ENCODE measurements around the gene ZMYM3. TPM values are rescaled to one million over a fixed set of nuclear protein-coding genes. Genes with fewer than 3 reads are reported as not detected.

ZMYM3 gene
- total RNA-seq, 1 donor from 2014 or later: 14.2 TPM

GRCh38 chrX:71253253-71254091, 468 bp downstream of the ZMYM3 start:
- peak; percentile 33 for DNase-seq (ENCODE audit: low spot score)

GRCh38 chrX:71252221-71252620, 1.7 kb downstream of the ZMYM3 start:
- DNase-seq (ENCODE audit: low spot score): no peak

GRCh38 chrX:71251466-71251973, 2.4 kb downstream of the ZMYM3 start:
- no peak for DNase-seq (ENCODE audit: low spot score)

- no peak for DNase-seq (ENCODE audit: low spot score)
Observed at GRCh38 chrX:71250841-71251240, 3.1 kb downstream of the ZMYM3 start.

- DNase-seq (ENCODE audit: low spot score): no peak
Observed at GRCh38 chrX:71245159-71245558, 8.8 kb downstream of the ZMYM3 start.

GRCh38 chrX:71244359-71245128, 9.4 kb downstream of the ZMYM3 start:
- no peak for DNase-seq (ENCODE audit: low spot score)

- DNase-seq (ENCODE audit: low spot score): no peak
Observed at GRCh38 chrX:71241301-71241700, 12.6 kb downstream of the ZMYM3 start.

GRCh38 chrX:71239781-71240180, 14.2 kb downstream of the ZMYM3 start:
- DNase-seq (ENCODE audit: low spot score): no peak

- no peak for DNase-seq (ENCODE audit: low spot score)
Observed at GRCh38 chrX:71236836-71237235, 17.1 kb downstream of the ZMYM3 start.

GRCh38 chrX:71235482-71235881, 18.5 kb downstream of the ZMYM3 start:
- DNase-seq (ENCODE audit: low spot score): no peak

- DNase-seq (ENCODE audit: low spot score): no peak
Observed at GRCh38 chrX:71228063-71228642, 25.8 kb downstream of the ZMYM3 start.

- DNase-seq (ENCODE audit: low spot score): no peak
Observed at GRCh38 chrX:71227370-71228062, 26.4 kb downstream of the ZMYM3 start.

GRCh38 chrX:71225676-71226075, 28.3 kb downstream of the ZMYM3 start:
- no peak for DNase-seq (ENCODE audit: low spot score)

- DNase-seq (ENCODE audit: low spot score): no peak
Observed at GRCh38 chrX:71225009-71225408, 28.9 kb downstream of the ZMYM3 start.

- DNase-seq (ENCODE audit: low spot score): no peak
Observed at GRCh38 chrX:71224098-71224708, 29.7 kb downstream of the ZMYM3 start.

- no peak for DNase-seq (ENCODE audit: low spot score)
Observed at GRCh38 chrX:71222929-71223328, 31.0 kb downstream of the ZMYM3 start, which contains the start of gene GJB1. TSS of gene GJB1 (plus strand) at chrX:71223224. CDS start at chrX:71223708, 484 bp downstream.

- DNase-seq (ENCODE audit: low spot score): no peak
Observed at GRCh38 chrX:71221145-71221544, 32.8 kb downstream of the ZMYM3 start.

- no peak for DNase-seq (ENCODE audit: low spot score)
Observed at GRCh38 chrX:71217298-71217697, 36.6 kb downstream of the ZMYM3 start.

GRCh38 chrX:71216485-71216884, 37.5 kb downstream of the ZMYM3 start:
- DNase-seq (ENCODE audit: low spot score): no peak

GRCh38 chrX:71215338-71215912, 38.5 kb downstream of the ZMYM3 start:
- DNase-seq (ENCODE audit: low spot score): no peak
